IMR-90 (cell line): ENCODE results near the gene TRPM6. TPM values are rescaled to one million over a fixed set of nuclear protein-coding genes. Genes with fewer than 3 reads are reported as not detected.
A peak's percentile ranks its signal among the peaks of the same experiment; 100 is the strongest.

Experiments
- ATAC-seq: fragments of 200-7000 bp; cut with Tn5 transposase; 2 replicates; pipeline ENCODE4 v1.9.1; 2020; ENCODE audit warnings: low read depth, mild to moderate bottlenecking, moderate library complexity
- BruUV-seq: library from RNA; stranded (reverse); fragments of 400-500 nt; replicated peaks from 2 replicates; lab custom pipeline; 2021; lab: Mats Ljungman, UMichigan
- CTCF ChIA-PET: fragments of 300-600 bp; formaldehyde crosslinking; extraction: SDS; loops from one replicate; lab custom pipeline; 2021; ENCODE audit warnings: antibody characterized with exemption; lab: Yijun Ruan, JAX
- POLR2A ChIA-PET: fragments of 300-600 bp; sonication (Branson Sonifier 250); formaldehyde crosslinking; loops from one replicate; lab custom pipeline; 2022; ENCODE audit warnings: antibody characterized with exemption; ENCODE audit not compliant: unreplicated experiment; lab: Charles Lee
- DNase-seq: peaks from one replicate; pipeline ENCODE4 v3.0.0; 2013
- H2AFZ ChIP-seq: replicated peaks from 2 replicates; pipeline ENCODE3; 2013; ENCODE audit warnings: low read length, mild to moderate bottlenecking; ENCODE audit not compliant: poor library complexity
- H2AK5ac ChIP-seq: 2 replicates; pipeline ENCODE4 v1.6.1; 2013; ENCODE audit warnings: low read depth, low read length, inconsistent platforms
- H2AK9ac ChIP-seq: replicated peaks from 2 replicates; pipeline ENCODE3; 2013; ENCODE audit warnings: mild to moderate bottlenecking, low read depth, low read length, moderate library complexity; ENCODE audit not compliant: poor library complexity
- H2BK120ac ChIP-seq: 2 replicates; pipeline ENCODE4 v1.6.1; 2013; ENCODE audit warnings: low read depth, low read length, inconsistent platforms
- H2BK15ac ChIP-seq: 3 replicates; pipeline ENCODE4 v1.6.1; 2013; ENCODE audit warnings: low read depth, low read length, inconsistent platforms
- H2BK20ac ChIP-seq: 2 replicates; pipeline ENCODE4 v1.6.1; 2013; ENCODE audit warnings: low read depth, mild to moderate bottlenecking, inconsistent platforms, low read length, moderate library complexity
- H2BK5ac ChIP-seq: 2 replicates; pipeline ENCODE4 v1.6.1; 2013; ENCODE audit warnings: mild to moderate bottlenecking, low read depth, low read length, inconsistent platforms; ENCODE audit not compliant: poor library complexity, severe bottlenecking
- H3K14ac ChIP-seq: replicated peaks from 2 replicates; pipeline ENCODE4 v1.6.1; 2013; ENCODE audit warnings: low read depth, low read length, inconsistent platforms
- H3K18ac ChIP-seq: 2 replicates; pipeline ENCODE4 v1.6.1; 2013; ENCODE audit warnings: low read depth, low read length, control low read depth
- H3K23ac ChIP-seq: 2 replicates; pipeline ENCODE4 v1.6.1; 2013; ENCODE audit warnings: low read depth, low read length, inconsistent platforms
- H3K27ac ChIP-seq: 2 replicates; pipeline ENCODE4 v1.5.1; 2013; ENCODE audit warnings: mild to moderate bottlenecking, control low read depth, low read length; ENCODE audit not compliant: insufficient read depth
- H3K27me3 ChIP-seq: 2 replicates; pipeline ENCODE4 v1.6.1; 2013; ENCODE audit warnings: low read length; ENCODE audit not compliant: control insufficient read depth, insufficient read depth
- H3K36me3 ChIP-seq: 2 replicates; pipeline ENCODE4 v1.6.1; 2013; ENCODE audit warnings: low read length, mixed read lengths; ENCODE audit not compliant: control insufficient read depth, insufficient read depth
- H3K4ac ChIP-seq: 2 replicates; pipeline ENCODE4 v1.6.1; 2013; ENCODE audit warnings: low read depth, low read length, inconsistent platforms
- H3K4me1 ChIP-seq: 2 replicates; pipeline ENCODE4 v1.6.1; 2013; ENCODE audit warnings: low read length, mixed read lengths; ENCODE audit not compliant: control insufficient read depth, insufficient read depth
- H3K4me2 ChIP-seq: 2 replicates; pipeline ENCODE4 v1.6.1; 2013; ENCODE audit warnings: low read depth, mild to moderate bottlenecking, control low read depth, low read length, moderate library complexity
- H3K4me3 ChIP-seq: 2 replicates; pipeline ENCODE4 v1.5.1; 2013; ENCODE audit warnings: low read depth, mild to moderate bottlenecking, control low read depth, low read length, moderate library complexity; ENCODE audit not compliant: insufficient read depth
- H3K56ac ChIP-seq: 2 replicates; pipeline ENCODE4 v1.6.1; 2013; ENCODE audit warnings: low read length, inconsistent platforms; ENCODE audit not compliant: insufficient read depth; ENCODE audit errors: extremely low read depth
- H3K79me1 ChIP-seq, 2 experiments: 2 replicates each; pipeline ENCODE4 v1.6.1; 2013; ENCODE audit warnings: low read length in 2 of 2, inconsistent platforms in 1 of 2, low read depth in 1 of 2
- H3K9ac ChIP-seq: 2 replicates; pipeline ENCODE4 v1.6.1; 2013; ENCODE audit warnings: low read depth, low read length, control low read depth
- H3K9me1 ChIP-seq: 2 replicates; pipeline ENCODE4 v1.6.1; 2013; ENCODE audit warnings: low read length, inconsistent platforms; ENCODE audit not compliant: insufficient read depth
- H3K9me3 ChIP-seq: 2 replicates; pipeline ENCODE4 v1.6.1; 2013; ENCODE audit warnings: low read length; ENCODE audit not compliant: control insufficient read depth, insufficient read depth
- H4K20me1 ChIP-seq: 2 replicates; pipeline ENCODE4 v1.6.1; 2013; ENCODE audit warnings: low read length, inconsistent platforms; ENCODE audit not compliant: insufficient read depth
- H4K5ac ChIP-seq: 2 replicates; pipeline ENCODE4 v1.6.1; 2013; ENCODE audit warnings: mild to moderate bottlenecking, low read depth, low read length, control low read depth
- H4K8ac ChIP-seq, 2 experiments: 2 replicates each; pipeline ENCODE4 v1.6.1; 2013; ENCODE audit warnings: low read depth in 2 of 2, low read length in 2 of 2, control low read depth in 1 of 2, inconsistent platforms in 1 of 2
- H4K91ac ChIP-seq: 2 replicates; pipeline ENCODE4 v1.6.1; 2013; ENCODE audit warnings: low read depth, low read length, inconsistent platforms; ENCODE audit not compliant: insufficient read depth
- BHLHE40 ChIP-seq: fragments of 150-350 bp; IDR thresholded peaks from 2 replicates; pipeline ENCODE4 v1.6.1; 2016; ENCODE audit warnings: mild to moderate bottlenecking, low read depth, low read length
- CEBPB ChIP-seq: IDR thresholded peaks from 2 replicates; pipeline ENCODE4 v1.6.1; 2012; ENCODE audit warnings: low read depth, low read length, improper control_type of control experiment
- FOS ChIP-seq: fragments of 150-350 bp; IDR thresholded peaks from 2 replicates; pipeline ENCODE4 v1.6.1; 2016; ENCODE audit warnings: low read depth, low read length
- RCOR1 ChIP-seq: IDR thresholded peaks from 2 replicates; pipeline ENCODE4 v1.6.1; 2012; ENCODE audit warnings: mild to moderate bottlenecking, low read length, improper control_type of control experiment; ENCODE audit not compliant: insufficient replicate concordance
- RFX5 ChIP-seq: IDR thresholded peaks from 2 replicates; pipeline ENCODE4 v1.8.0; 2012; ENCODE audit warnings: low read depth, mild to moderate bottlenecking, low read length, moderate library complexity
- SMC3 ChIP-seq: fragments of 150-350 bp; IDR thresholded peaks from 2 replicates; pipeline ENCODE4 v1.6.1; 2016; ENCODE audit warnings: low read depth, mild to moderate bottlenecking, antibody characterized with exemption, low read length, moderate library complexity
- USF2 ChIP-seq: fragments of 150-350 bp; IDR thresholded peaks from 2 replicates; pipeline ENCODE4 v1.6.1; 2017; ENCODE audit warnings: mild to moderate bottlenecking, antibody characterized with exemption, low read length, low read depth
- WGBS, 2 experiments: methylation state at CpG; one replicate each; pipeline versions ENCODE4 v1.1.5 to v1.1.7; 2013; ENCODE audit warnings: missing lambda C conversion rate in 2 of 2; ENCODE audit not compliant: insufficient read length in 1 of 2; ENCODE audit errors: extremely low coverage in 2 of 2; 5-methylcytosine and 5-hydroxymethylcytosine counted together
- dilution Hi-C: fragments of 300-500 bp; cut with HindIII; formaldehyde crosslinking; loops from one replicate; pipeline ENCODE4 v1.14.3; 2018; ENCODE audit warnings: low sequenced_read_pairs; ENCODE audit not compliant: unreplicated experiment
- in situ Hi-C: fragments of 300-500 bp; cut with MboI; formaldehyde crosslinking; loops from 3 replicates; pipeline ENCODE4 v1.14.3; 2019; ENCODE audit warnings: low sequenced_read_pairs, inconsistent platforms, mixed read lengths
- intact Hi-C: fragments of 100-400 bp; cut with micrococcal nuclease; formaldehyde crosslinking; loops from 2 replicates; pipeline ENCODE4 v1.10.0; 2022
- polyA plus RNA-seq, 3 experiments: library from polyadenylated mRNA; depleted of rRNA; stranded (reverse); fragments of >200 nt; gene quantifications; 2 replicates each; pipeline ENCODE4 v1.2.3, GENCODE V29; 2012; ENCODE audit warnings: low replicate concordance in 1 of 3
- total RNA-seq: library from RNA; depleted of rRNA; stranded (reverse); fragments of >200 nt; gene quantifications from 2 replicates; pipeline ENCODE4 v1.2.3, GENCODE V29; 2012

TRPM6 gene
- total and polyA plus RNA-seq, 2 of the 4 experiments (the other 2 are of a cell fraction) = under 0.01 to 0.02 TPM

GRCh38 chr9:74760031-74760700, 127.6 kb downstream of the TRPM6 start:
- Histone ChIP-seq H3K4ac (no peak overlapping the region; the same call in 1 of the 2 replicates), H4K5ac (no peak overlapping the region), H3K79me1 (no peaks in the 10 kb centered on the region), H3K9me1 (no peaks in the 10 kb centered on the region), H2BK5ac (peak overlapping the region; percentile 84), H3K36me3 (no peaks in the 10 kb centered on the region), H3K56ac (no peak overlapping the region), H3K18ac (peak overlapping the region; percentile 85; the same call in 1 of the 2 replicates), H3K14ac (no peak overlapping the region), H2AK5ac (no peak overlapping the region), H3K4me3 (no peak overlapping the region), H2BK120ac (peak overlapping the region; percentile 71), H4K20me1 (no peaks in the 10 kb centered on the region), H2BK20ac (peak overlapping the region; percentile 94; the same call in 1 of the 2 replicates), H3K9me3 (no peaks in the 10 kb centered on the region), H4K91ac (0 out of 2 replicates have a peak overlapping the region, but pooled peaks have one; percentile 24), H4K8ac (peak overlapping the region in 1 of 2 experiments; percentile 13; a peak in 1 of 4 replicates), H2AFZ (no peak overlapping the region), H3K27me3 (no peaks in the 10 kb centered on the region), H2BK15ac (0 out of 3 replicates have a peak overlapping the region, but pooled peaks have one; percentile 16), H3K4me2 (peak overlapping the region; percentile 34; the same call in 1 of the 2 replicates), H2AK9ac (no peak overlapping the region), H3K23ac (no peak overlapping the region), H3K27ac (no peak overlapping the region), H3K4me1 (peaks cover 4% of the 10 kb centered on the region), H3K9ac (no peak overlapping the region)
- CTCF ChIA-PET = interaction anchor here (1.2 kb wide), 2 partner anchors 17 to 315 kb away, joined by 3 read pairs; no protein-coding TSS in a partner anchor
- no TSS peak for BruUV-seq
- ATAC-seq (peak; percentile 94), DNase-seq (peak; percentile 97)
- in situ Hi-C loops (no loop called here), intact Hi-C loops (no loop called here), dilution Hi-C loops (no loop called here)
- POLR2A ChIA-PET = no interaction called here
- WGBS, 2 experiments = no CpG with 5 or more reads among the region's 3 CpGs
- TF ChIP-seq FOS (peak; percentile 98), BHLHE40 (0 out of 2 replicates have a peak, but pooled peaks have one; percentile 43), RFX5 (peak; percentile 79; the same call in 1 of the 2 replicates), RCOR1 (peak; percentile 58), CEBPB (peak; percentile 99), USF2 (no peak), SMC3 (no peak)
